ENCODE measurements around the gene CFAP92. TPM values are rescaled to one million over a fixed set of nuclear protein-coding genes. Genes with fewer than 3 reads are reported as not detected.

CFAP92 gene
- total RNA-seq, 1 experiment from 2014 or later = not detected

DNA sequence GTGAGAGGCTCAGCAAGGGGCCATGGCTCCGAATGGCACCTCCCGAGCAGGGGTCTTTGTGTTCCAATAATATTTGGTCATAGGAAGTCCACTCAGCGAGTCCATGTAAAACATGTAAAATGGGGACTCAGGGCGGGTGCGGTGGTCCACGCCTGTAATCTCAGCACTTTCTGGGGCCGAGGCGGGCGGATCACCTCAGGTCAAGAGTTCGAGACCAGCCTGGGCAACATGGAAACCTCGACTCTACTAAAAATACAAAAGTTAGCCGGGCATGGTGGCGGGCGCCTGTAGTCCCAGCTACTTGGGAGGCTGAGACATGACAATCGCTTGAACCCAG lies 33.6 kb upstream of the CFAP92 start:
- DNase-seq (ENCODE audit: low spot score) = no peak
- in situ Hi-C loops (cut with HindIII; ENCODE audit: low sequenced_read_pairs) = no loop called here

DNA sequence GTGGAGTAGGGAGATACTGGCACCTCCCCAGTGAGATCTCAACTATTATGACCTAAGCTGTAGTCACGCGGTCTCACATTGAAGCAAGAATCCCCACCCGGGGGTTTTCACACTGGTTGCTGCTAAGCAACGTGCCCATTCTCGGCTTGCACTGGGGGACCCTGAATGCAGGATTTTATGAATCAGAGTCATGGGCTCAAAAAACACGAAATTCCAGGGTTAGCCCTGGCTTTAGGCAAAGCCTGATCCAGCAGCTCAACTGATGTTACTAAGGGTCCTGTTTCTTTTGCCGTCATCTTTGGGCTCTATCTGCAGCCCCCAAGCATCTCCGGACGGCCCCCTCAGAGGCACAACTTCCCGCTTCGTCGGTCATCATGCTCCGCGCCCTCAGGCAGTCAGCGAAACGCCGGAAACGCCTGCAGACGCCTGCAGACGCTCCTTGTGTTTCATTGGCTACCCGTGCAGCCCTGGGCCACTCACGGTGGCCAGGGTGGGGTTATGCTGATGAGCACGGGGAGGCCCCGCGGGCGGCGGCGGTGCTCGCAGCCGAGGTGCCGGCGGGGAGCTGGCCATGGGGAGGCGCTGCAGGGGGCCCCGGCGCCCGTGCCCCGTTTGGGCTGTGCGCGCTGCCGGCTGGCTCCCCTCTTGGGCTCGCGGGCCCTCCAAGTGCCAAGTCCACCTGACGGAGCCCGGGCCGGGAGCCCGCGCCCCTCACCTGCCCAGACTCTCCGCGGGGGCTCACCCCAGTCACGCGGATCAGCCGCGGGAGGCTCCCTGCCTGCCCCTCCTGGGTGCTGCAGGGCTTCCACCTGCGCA lies 33.1 kb upstream of the CFAP92 start:
- peak; percentile 88 for DNase-seq (ENCODE audit: low spot score)
- in situ Hi-C loops (cut with HindIII; ENCODE audit: low sequenced_read_pairs) = no loop called here

DNA sequence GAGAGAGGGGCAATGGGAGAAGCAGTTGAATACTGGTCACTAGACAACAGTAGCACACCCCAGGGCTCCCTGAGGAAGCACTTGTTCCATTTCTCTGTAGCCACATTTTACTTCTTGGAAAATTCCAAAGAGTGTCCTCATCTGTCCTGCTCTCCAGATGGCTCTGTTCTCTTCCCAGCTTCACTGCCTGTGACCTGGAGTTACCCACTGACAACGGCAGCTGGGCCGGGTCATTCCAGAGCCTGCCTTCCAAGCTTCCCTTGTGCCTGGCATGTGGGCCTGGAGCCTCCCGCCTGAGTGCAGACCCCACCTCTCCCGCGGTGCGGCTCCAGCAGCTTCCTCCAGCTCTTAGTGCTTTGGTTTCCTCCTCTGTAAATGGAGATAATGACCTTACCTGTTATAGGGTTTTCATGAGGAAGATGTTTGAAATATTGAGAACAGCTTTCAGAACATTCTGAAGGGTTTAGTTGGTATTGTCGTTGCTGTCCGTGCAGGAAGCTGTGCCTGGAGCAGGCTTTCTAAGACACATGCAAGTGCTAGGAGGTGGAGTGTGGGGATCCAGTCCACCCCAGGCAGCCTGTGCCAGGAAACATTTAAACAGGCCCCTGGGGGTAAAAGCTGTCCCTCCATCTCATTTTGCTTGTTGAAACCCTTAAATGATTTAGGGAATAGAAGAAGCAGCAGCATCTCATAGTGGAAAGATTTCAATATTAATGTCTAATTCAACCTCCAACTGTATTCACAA lies 32.0 kb upstream of the CFAP92 start:
- peak; percentile 72 for DNase-seq (ENCODE audit: low spot score)
- in situ Hi-C loops (cut with HindIII; ENCODE audit: low sequenced_read_pairs) = no loop called here

DNA sequence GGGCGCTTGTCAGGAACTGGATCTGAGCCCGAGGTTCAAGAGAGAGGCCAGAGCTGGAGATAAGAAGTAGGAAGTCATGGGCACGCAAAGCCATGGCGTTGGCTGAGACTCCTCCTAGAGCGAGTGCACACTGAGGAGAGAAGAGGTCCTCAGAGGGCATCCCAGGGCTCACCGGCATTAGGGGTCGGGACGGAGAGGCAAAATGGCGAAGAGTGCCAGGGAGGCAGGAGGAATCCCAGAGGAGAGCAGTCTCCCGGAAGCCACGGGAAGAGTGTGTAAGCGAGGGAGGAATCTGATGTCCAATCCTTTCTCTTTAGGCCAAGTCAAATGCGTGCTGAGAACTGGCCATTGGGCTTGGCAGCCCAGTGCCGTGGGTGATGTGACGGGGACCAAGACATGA lies 31.2 kb upstream of the CFAP92 start:
- in situ Hi-C loops (cut with HindIII; ENCODE audit: low sequenced_read_pairs) = no loop called here
- no peak for DNase-seq (ENCODE audit: low spot score)

DNA sequence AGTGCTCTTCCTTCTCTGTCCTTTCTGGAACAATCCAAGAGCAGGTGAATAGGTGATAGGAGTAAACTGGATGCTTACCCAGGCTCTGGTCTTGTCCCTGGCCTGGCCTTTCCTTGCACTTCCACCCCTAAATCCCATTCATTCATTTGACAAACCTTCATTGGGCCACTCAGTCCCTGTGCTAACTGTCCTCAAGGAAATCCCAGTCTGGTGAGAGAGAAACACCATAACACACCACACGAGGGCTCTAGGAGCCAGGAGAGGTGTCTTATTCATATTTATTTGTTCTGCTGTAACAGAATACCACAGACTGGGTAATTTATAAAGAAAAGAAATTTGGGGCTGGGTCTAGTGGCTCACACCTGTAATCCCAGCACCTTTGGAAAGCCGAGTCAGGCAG lies 30.0 kb upstream of the CFAP92 start:
- in situ Hi-C loops (cut with HindIII; ENCODE audit: low sequenced_read_pairs) = no loop called here
- peak; percentile 66 for DNase-seq (ENCODE audit: low spot score)

DNA sequence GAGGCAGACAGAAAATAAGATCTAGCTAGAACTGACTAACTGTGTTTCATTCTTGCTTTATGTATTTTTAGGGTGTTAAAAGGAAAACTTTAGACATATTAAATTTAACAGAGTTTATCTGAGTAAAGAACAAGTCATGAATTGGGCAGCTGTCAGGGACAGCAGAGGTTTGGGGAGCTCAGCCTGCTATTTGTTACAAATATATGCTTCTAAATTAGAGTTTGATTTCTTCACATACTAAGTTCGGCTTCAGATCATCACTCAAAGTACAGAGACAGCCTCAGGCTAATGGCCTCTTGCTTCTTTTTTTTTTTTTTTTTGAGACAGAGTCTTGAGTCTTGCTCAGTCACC lies 29.1 kb upstream of the CFAP92 start:
- DNase-seq (ENCODE audit: low spot score) = no peak
- in situ Hi-C loops (cut with HindIII; ENCODE audit: low sequenced_read_pairs) = no loop called here

DNA sequence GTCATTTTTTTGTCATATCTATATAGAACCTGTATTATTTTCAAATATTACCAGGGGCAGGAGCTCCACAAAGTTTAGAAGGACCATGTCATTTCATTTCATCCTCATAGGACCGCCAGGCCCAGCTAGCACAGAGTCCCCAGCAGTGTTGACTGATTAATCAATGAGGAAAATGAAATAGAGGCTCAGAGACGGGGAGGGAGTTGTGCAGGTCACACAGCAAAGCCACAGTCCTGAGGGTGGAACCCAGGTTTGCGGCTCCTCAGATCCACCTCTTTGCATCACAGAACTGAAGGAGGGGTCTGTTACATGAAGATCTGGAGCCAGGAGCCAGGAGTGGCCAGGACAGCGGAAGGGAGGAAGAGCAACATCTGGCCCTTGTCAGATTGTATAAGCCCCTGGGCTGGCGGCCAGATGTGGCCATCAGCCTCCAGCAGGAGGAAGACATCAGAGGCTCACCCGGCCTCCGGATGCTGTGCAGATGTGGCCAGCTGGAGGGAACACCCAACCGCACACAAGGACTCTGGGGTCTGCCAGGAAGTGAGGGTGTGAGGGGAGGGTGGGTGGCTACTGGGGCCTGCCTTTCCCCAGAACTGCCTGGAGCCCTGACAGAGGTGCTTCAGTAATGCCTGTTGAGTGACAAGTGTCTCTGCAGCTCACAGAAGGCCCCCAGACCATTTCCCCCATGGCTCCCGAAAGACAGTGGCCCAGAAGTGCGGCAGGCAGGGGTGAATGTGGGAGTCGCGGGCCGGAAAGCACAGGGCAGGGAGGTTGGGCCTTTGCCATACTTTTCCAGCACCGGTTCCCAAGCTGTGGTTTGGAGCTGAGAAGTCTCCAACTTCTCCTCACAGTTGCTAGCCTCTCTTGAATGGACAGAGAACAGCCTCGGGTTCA lies 28.5 kb upstream of the CFAP92 start:
- in situ Hi-C loops (cut with HindIII; ENCODE audit: low sequenced_read_pairs) = no loop called here
- no peak for DNase-seq (ENCODE audit: low spot score)

DNA sequence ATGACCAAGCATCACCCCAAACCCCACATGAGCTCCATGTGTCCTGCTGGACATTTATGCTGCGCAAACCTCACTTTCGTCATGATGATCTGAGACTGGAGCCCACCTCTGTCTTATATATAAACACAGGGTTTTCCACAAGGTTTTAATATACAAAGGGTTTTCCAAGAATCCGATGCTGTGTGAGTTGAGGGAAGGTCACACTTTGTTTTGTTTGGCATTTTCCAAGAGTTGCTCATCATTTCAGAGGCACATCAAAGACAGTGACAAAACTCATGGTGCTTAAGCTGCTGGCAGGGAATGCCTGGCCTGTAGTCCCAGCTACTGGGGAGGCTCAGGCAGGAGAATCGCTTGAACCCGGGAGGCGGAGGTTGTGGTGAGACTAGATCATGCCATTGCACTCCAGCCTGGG lies 27.3 kb upstream of the CFAP92 start:
- DNase-seq (ENCODE audit: low spot score) = no peak
- in situ Hi-C loops (cut with HindIII; ENCODE audit: low sequenced_read_pairs) = no loop called here

DNA sequence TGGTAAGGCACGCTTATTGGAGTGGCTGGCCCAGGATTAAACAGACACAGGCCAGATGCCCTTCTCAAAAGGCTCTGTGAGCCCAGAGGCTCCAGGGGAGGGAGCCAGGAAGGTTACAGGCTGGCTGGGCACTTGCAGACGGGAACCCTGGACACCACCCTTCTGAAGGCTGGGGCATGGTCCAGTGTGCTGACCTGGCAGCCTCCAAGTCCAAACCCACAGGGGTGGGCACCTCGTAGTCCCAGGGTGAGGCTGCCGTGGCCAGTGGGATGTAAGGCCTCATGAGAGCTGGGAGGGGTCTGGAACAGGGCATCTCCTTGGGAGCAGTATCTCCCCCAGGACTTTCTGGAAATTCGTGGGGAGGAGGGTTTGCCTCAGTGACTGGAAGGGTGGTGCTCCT lies 26.8 kb upstream of the CFAP92 start:
- DNase-seq (ENCODE audit: low spot score) = no peak
- in situ Hi-C loops (cut with HindIII; ENCODE audit: low sequenced_read_pairs) = no loop called here

DNA sequence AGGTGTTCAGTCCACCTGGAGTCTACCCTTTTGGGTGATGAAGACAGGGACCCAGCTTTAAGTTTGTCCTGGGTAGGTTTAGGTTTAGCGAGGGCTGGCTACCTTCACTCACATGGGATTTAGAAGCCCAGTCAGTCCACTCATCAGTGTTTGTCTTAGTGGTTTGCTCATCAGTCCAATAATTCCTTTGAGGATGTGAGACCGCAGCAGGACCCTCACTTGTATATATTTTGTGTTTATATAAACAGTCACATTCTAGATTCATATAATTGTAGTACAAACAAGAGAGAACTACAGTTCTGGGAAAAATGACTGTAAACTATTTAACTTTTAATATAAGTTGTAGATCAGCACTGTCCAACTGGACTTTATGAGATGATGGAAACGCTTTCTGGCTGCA lies 25.4 kb upstream of the CFAP92 start:
- no peak for DNase-seq (ENCODE audit: low spot score)
- in situ Hi-C loops (cut with HindIII; ENCODE audit: low sequenced_read_pairs) = no loop called here

DNA sequence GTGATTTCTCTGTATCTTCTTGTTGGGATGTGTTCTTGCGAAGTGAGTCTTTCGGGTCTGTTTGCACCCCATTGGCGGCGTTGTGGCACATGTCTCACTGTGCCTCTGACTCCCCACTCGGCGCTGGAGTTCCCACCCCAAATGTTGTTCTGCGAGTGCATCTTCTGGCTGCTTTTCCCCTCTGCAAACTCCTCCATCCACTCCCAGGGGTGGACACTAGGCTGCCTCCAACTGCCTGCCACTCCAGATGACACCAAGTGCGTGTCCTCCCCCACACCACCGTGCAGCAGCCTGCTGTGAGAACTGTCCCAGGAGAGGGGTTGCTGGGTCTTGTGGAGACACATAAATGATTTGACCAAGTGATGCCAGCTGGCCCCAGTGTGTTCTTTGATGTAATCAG lies 24.9 kb upstream of the CFAP92 start:
- in situ Hi-C loops (cut with HindIII; ENCODE audit: low sequenced_read_pairs) = no loop called here
- no peak for DNase-seq (ENCODE audit: low spot score)

DNA sequence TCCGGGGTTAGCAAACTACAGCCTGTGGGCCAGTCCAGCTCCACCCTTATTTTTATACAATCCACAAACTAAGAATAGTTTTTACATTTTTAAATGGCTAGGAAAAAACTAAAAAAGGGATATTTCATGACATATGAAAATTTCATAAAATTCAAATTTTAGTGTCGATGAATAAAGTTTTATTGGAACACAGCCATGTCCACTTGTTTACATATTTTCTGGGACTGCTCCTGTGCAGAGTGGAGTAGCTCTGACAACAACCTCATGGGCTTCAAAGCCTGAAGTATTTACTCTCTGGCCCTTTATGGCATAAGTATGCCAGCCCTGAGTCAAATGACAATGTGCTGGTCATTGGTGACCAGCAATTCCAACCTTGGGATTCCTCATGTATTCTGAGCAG lies 24.4 kb upstream of the CFAP92 start:
- DNase-seq (ENCODE audit: low spot score) = no peak
- in situ Hi-C loops (cut with HindIII; ENCODE audit: low sequenced_read_pairs) = no loop called here

DNA sequence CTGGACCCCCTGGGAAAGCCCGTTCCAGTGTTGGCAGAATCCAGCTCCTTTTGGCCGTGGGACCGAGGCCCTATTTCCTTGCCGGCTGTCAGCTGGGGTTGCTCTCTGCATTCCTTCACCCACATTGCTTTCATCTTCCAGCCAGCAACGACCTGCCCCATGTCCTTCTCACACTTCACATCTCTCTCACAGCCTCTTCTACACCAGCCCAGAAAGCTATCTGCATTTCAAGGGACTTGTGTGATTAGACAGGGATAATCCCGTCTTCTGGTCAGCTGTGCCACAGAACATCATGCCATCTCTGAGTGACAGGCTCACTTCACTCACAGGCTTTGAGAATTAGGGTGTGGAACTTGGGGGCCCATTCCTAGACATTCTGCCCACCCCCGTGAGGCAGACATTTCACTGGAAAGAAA lies 23.6 kb upstream of the CFAP92 start:
- no peak for DNase-seq (ENCODE audit: low spot score)
- in situ Hi-C loops (cut with HindIII; ENCODE audit: low sequenced_read_pairs) = no loop called here

DNA sequence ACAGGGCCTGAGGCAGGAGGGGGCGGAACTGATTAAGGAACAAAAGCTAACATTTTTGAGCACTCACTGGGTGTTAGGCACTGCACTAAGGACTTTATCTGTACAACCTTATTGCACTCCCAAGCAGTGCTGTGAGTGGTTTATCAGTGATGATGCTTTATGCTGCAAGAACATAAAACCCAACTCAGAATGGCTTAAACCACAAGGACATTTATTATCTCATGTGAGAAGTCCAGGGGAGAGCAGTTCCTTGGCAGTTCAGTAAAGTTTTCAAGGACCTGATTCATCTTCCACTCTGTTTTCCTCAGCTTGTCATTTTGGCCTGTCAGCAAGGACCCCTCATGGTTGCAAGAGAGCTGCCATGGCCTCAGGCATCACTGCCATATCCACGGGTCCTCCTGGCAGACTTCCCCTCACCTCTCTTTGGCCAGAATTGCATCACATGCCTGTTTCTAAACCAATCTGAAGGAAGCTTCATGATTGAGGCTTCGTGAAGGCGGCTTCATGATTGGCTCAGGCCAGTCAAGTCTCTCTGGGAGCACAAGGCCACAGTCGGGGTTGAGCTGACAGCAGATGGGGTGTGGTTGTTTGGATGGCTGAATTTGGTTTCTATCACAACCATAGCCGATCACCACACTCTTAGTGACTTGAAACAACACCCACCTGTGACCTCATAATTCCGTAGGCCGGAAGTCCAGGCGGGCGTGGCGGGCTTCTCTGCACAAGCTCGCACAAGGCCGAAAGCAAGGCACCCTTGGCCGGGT lies 23.0 kb upstream of the CFAP92 start:
- in situ Hi-C loops (cut with HindIII; ENCODE audit: low sequenced_read_pairs) = no loop called here
- DNase-seq (ENCODE audit: low spot score) = no peak

DNA sequence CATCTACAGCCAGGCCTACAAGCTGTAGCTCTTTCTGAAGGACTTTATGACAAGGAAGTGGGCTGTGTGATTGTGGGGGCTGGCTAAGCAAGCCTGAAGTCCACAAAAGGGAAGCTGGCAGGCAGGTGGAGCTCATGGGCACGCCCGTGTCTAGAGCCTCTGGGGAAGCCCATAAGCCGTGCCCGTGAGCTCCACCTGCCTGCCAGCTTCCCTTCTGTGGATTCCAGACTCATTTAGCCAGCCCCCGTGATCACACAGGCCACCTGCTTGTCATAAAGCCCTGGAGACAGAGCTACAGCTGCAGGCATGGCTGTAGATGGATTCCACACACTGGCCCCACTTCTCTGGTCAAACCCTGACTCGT lies 22.5 kb upstream of the CFAP92 start:
- in situ Hi-C loops (cut with HindIII; ENCODE audit: low sequenced_read_pairs) = no loop called here
- DNase-seq (ENCODE audit: low spot score) = peak; percentile 41

DNA sequence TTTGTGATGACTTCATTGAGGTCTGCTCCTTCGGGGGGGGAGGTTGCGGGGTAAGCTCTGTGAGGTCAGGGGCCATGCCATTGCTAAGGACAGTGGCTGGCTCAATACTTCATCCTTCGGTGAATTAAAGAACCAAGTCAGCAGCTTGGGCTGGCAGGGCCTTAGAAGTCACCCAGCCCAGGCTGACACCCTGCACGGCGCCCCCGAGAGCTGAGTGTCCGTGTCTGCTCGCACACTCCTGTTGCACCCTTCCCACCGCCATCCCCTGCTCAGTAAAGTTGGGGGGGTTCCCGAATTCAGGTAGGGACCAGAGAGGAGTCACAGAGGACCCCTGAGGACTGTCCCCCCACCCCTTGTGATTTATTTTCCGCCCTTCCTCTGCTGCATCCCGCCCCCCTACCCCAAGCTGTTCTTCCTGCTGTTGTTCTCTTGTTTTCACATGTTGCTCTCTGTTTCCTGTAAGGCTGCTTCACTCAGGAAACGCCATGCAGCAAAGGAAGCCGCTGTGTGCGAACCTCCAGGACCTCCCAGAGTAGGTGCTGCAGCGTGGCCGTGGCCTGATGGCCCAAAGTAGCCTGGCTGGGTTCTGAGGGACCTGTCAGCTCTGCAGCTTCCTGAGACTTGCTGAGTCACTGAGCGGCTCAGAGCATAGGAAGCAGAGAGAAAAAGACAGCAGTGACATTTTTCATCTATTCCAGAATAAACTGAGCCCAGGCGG lies 21.7 kb upstream of the CFAP92 start:
- in situ Hi-C loops (cut with HindIII; ENCODE audit: low sequenced_read_pairs) = no loop called here
- DNase-seq (ENCODE audit: low spot score) = no peak

DNA sequence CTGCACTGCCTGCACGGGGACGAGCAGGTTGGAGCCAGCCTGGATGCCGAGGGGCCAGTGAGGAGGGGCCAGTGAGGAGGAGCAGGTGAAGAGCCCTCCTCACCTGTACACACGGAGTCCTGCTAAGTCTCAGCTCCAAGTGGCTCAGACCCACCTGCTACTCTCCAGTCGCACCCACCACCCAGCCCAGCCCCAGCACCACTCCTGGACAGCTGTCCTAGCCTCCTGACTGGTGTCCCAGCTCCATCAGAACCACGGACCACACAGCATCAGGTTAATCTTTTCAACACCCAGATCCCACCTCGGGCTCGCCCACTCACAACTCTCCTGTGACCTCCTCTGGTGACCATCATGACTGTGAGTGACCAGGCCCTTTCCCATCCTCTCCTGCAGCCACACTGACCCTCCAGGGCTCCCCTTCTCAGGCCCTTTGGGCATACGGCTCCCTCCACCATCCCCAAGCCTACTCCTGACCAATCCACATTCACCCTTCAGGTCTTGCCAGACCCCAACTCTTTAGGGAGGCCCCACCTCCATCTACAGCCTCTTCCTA lies 21.0 kb upstream of the CFAP92 start:
- no peak for DNase-seq (ENCODE audit: low spot score)
- in situ Hi-C loops (cut with HindIII; ENCODE audit: low sequenced_read_pairs) = no loop called here

DNA sequence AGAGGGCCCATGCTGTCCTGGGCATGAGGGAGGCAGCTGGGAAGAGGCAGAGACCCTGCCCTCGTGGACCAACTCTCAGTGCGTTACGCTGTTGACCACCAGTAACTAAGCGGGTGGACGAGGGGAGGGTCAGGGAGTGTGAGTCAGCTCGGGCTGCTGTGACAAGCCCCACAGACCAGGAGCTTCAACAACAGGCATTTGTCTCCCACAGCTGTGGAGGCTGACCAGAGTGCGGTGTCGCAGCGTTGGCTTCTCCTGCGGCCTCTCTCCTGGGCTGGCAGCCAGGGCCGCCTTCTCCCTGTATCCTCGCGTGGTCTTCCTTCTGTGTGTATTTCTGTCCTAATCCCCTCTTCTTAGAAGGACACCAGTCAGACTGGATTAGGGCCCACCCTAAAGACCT lies 20.3 kb upstream of the CFAP92 start:
- DNase-seq (ENCODE audit: low spot score) = no peak
- in situ Hi-C loops (cut with HindIII; ENCODE audit: low sequenced_read_pairs) = no loop called here

DNA sequence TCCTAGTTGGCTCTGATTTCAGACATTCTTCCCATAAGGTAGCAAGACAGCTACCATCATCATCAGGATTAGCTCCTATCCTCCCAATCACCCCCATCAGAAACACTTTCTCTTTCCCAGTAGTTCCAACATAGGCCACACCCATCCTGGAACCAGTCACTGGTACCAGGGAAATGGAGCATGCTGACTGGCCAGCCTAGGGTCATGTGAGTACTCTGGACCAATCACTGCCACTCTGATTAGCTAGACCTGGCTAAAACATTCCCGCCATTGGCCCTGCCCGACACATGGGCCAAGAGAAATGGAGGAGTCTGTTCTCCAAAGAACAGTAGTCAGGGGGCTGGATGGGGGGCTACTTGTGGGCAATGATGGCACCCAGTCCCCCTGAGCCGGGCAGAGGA lies 19.6 kb upstream of the CFAP92 start:
- DNase-seq (ENCODE audit: low spot score) = no peak
- in situ Hi-C loops (cut with HindIII; ENCODE audit: low sequenced_read_pairs) = no loop called here
